ENCODE data around the gene TRMT13. TPM values are rescaled to one million over a fixed set of nuclear protein-coding genes. Genes with fewer than 3 reads are reported as not detected.

The TRMT13 gene
- total and polyA plus RNA-seq, 9 of the 15 experiments (the other 6 are each of a cell fraction or from before 2014, with no cell fraction given): 18.7 to 33.0 (median 28.9) TPM

DNA sequence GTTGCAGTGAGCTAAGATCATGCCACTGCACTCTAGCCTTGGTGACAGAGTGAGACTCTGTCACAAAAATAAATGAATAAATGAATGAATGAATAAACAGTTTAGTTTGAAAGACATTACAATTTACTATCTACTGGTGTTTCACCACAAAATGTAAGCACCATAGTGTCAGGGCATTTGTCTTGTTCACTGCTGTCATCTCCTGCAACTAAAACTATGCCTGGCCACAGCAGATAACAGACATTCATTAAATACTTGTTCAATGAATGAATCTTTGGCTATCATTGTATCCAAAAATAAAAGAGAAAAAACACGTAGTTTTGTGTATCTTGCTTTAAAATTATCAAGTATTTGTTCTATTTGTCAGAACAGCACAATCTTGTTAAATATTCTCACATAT, 32.8 kb upstream of the TRMT13 start (continued):
- no peak for TF ChIP-seq YBX1 (IDR thresholded peaks at IDR 0.05)
- TF ChIP-seq ZBTB1 (CRISPR knock-in tag; IDR thresholded peaks at IDR 0.05; ENCODE audit: borderline replicate concordance, low read depth): no peak
- TF ChIP-seq, protein P1, sequence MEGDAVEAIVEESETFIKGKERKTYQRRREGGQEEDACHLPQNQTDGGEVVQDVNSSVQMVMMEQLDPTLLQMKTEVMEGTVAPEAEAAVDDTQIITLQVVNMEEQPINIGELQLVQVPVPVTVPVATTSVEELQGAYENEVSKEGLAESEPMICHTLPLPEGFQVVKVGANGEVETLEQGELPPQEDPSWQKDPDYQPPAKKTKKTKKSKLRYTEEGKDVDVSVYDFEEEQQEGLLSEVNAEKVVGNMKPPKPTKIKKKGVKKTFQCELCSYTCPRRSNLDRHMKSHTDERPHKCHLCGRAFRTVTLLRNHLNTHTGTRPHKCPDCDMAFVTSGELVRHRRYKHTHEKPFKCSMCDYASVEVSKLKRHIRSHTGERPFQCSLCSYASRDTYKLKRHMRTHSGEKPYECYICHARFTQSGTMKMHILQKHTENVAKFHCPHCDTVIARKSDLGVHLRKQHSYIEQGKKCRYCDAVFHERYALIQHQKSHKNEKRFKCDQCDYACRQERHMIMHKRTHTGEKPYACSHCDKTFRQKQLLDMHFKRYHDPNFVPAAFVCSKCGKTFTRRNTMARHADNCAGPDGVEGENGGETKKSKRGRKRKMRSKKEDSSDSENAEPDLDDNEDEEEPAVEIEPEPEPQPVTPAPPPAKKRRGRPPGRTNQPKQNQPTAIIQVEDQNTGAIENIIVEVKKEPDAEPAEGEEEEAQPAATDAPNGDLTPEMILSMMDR (IDR thresholded peaks at IDR 0.05 in 2 of 3, conservative IDR thresholded peaks at IDR 0.05 in 1 of 3; ENCODE audit: insufficient read depth in 2 of 3, low read depth in 1 of 3, low read length in 3 of 3): no peak

GRCh38 chr1:100101564-100101963, 31.4 kb upstream of the TRMT13 start:
- ChIA-PET CTCF (ENCODE audit: low intra/inter-chr PET ratio) (no interaction called here), POLR2A (no interaction called here)
- H2AFZ ChIP-seq (ENCODE audit: low read depth, low read length): no peak overlapping the region
- H3K4me1 ChIP-seq (replicated peaks in 1 of 2; ENCODE audit: control insufficient read depth in 2 of 2, insufficient read depth in 2 of 2, low read length in 2 of 2): peaks cover 0 to 3% of the 10 kb centered on the region in 2 experiments; a peak in 1 of 5 replicates
- no peaks in the 10 kb centered on the region for H4K20me1 ChIP-seq (replicated peaks; ENCODE audit: control insufficient read depth, insufficient read depth, low read length)
- H3K36me3 ChIP-seq (ENCODE audit: control insufficient read depth, insufficient read depth, low read length): peaks cover 93% of the 10 kb centered on the region
- no TSS peak for BruUV-seq (replicated peaks)
- intact Hi-C loops (cut with micrococcal nuclease): no loop called here
- FAIRE-seq (no peak), DNase-seq (ENCODE audit: extremely low read depth in 1 of 4, low spot score in 3 of 4) (no peak), ATAC-seq (no peak)
- in situ Hi-C loops (cut with MboI): no loop called here
- 84% methylated on average over 2 of the region's 2 CpGs for WGBS (ENCODE audit: insufficient coverage, low coverage, missing lambda C conversion rate)
- no peak overlapping the region for H3K9ac ChIP-seq (ENCODE audit: insufficient read depth in 1 of 2, low read depth in 2 of 2, low read length in 2 of 2)
- H3K27me3 ChIP-seq (ENCODE audit: control insufficient read depth in 2 of 2, insufficient read depth in 2 of 2, low read length in 2 of 2): no peaks in the 10 kb centered on the region
- no peak overlapping the region for H3K4me3 ChIP-seq
- H3K79me2 ChIP-seq (ENCODE audit: control insufficient read depth, insufficient read depth, low read length): no peaks in the 10 kb centered on the region
- no peak overlapping the region for H3K4me2 ChIP-seq (ENCODE audit: insufficient read depth, low read length)
- TF ChIP-seq GMEB1 (CRISPR knock-in tag; IDR thresholded peaks at IDR 0.05): no peak
- TF ChIP-seq BDP1 (IDR thresholded peaks at IDR 0.05; ENCODE audit: insufficient read depth, insufficient read length): no peak
- TF ChIP-seq, protein P2, sequence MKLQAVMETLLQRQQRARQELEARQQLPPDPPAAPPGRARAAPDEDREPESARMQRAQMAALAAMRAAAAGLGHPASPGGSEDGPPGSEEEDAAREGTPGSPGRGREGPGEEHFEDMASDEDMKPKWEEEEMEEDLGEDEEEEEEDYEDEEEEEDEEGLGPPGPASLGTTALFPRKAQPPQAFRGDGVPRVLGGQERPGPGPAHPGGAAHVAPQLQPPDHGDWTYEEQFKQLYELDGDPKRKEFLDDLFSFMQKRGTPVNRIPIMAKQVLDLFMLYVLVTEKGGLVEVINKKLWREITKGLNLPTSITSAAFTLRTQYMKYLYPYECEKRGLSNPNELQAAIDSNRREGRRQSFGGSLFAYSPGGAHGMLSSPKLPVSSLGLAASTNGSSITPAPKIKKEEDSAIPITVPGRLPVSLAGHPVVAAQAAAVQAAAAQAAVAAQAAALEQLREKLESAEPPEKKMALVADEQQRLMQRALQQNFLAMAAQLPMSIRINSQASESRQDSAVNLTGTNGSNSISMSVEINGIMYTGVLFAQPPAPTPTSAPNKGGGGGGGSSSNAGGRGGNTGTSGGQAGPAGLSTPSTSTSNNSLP (IDR thresholded peaks at IDR 0.05; ENCODE audit: borderline replicate concordance, low read depth, low read length): no peak
- TF ChIP-seq MED1 (CRISPR knock-in tag; IDR thresholded peaks at IDR 0.05; ENCODE audit: borderline replicate concordance): no peak
- H3K27ac ChIP-seq (ENCODE audit: extremely low read depth, low read depth, low read length): no peak overlapping the region
- H3K9me3 ChIP-seq (replicated peaks; ENCODE audit: control insufficient read depth, insufficient read depth, low read depth, low read length): no peaks in the 10 kb centered on the region
- H3K9me1 ChIP-seq (ENCODE audit: control insufficient read depth, insufficient read depth, low read length): no peaks in the 10 kb centered on the region

Measured in K562 (cell line).